Measurements from ENCODE around the gene ZBED6. TPM values are rescaled to one million over a fixed set of nuclear protein-coding genes. Genes with fewer than 3 reads are reported as not detected.

The ZBED6 gene
- total RNA-seq, 1 experiment from 2014 or later = 13.1 TPM

GRCh38 chr1:203842559-203842876 is 47.1 kb downstream of the ZBED6 start:
- no peaks in the 10 kb centered on the region for H3K23me2 ChIP-seq (ENCODE audit: insufficient read length, low read depth, low read length, poor library complexity, severe bottlenecking)
- H3K4me1 ChIP-seq (ENCODE audit: insufficient read depth, low read length) = no peaks in the 10 kb centered on the region
- H3K14ac ChIP-seq (ENCODE audit: insufficient read depth, low read length) = no peak overlapping the region
- H4K8ac ChIP-seq (replicated peaks; ENCODE audit: insufficient read length, low read depth, low read length) = no peak overlapping the region
- no peak overlapping the region for H3T11ph ChIP-seq (ENCODE audit: low read length)
- no peak overlapping the region for H3K27ac ChIP-seq (ENCODE audit: insufficient read length, low read depth, low read length)
- no peaks in the 10 kb centered on the region for H3K9me3 ChIP-seq (ENCODE audit: control insufficient read depth, low read depth, low read length)
- no peak for DNase-seq
- TF ChIP-seq CTCF (conservative IDR thresholded peaks at IDR 0.05) = no peak
- H4K5ac ChIP-seq (ENCODE audit: insufficient read length, low read depth, low read length) = no peak overlapping the region
- peaks cover 4 to 8% of the 10 kb centered on the region in 2 experiments for H3K4me1 Mint-ChIP-seq
- no peak overlapping the region for H4K91ac ChIP-seq (ENCODE audit: insufficient read length, low read depth, low read length)
- H2AFZ ChIP-seq (ENCODE audit: low read length) = no peak overlapping the region
- H3K4ac ChIP-seq (ENCODE audit: low read depth, low read length) = no peak overlapping the region
- no peak overlapping the region for H2BK15ac ChIP-seq (ENCODE audit: low read depth, low read length)
- no peak overlapping the region for H3K4me2 ChIP-seq (ENCODE audit: insufficient read depth, insufficient read length, low read length)
- H2BK12ac ChIP-seq (ENCODE audit: insufficient read length, low read depth, low read length) = no peak overlapping the region
- no peak overlapping the region for H2BK20ac ChIP-seq (ENCODE audit: low read depth, low read length, poor library complexity, severe bottlenecking)
- peaks cover 61 to 92% (median 86%) of the 10 kb centered on the region in 3 experiments for H3K36me3 Mint-ChIP-seq (ENCODE audit: insufficient read depth in 1 of 3, low read depth in 3 of 3)
- no peaks in the 10 kb centered on the region for H3K79me1 ChIP-seq (ENCODE audit: insufficient read depth, low read depth, low read length, poor library complexity, severe bottlenecking)
- peaks cover 21% of the 10 kb centered on the region in 2 experiments for H3K9me3 Mint-ChIP-seq
- H4K20me1 ChIP-seq (ENCODE audit: control insufficient read depth, insufficient read depth, insufficient read length) = no peaks in the 10 kb centered on the region
- H3K9ac ChIP-seq (ENCODE audit: extremely low read depth, insufficient read length, low read length) = no peak overlapping the region
- H3K27ac Mint-ChIP-seq = no peak overlapping the region
- H3K79me2 ChIP-seq (ENCODE audit: insufficient read depth, low read length) = no peaks in the 10 kb centered on the region
- no peak overlapping the region for H3K23ac ChIP-seq (ENCODE audit: insufficient read length, low read depth, low read length)
- no peak overlapping the region for H3K18ac ChIP-seq (ENCODE audit: insufficient read length, low read depth, low read length)
- H3K27me3 Mint-ChIP-seq (ENCODE audit: low read depth) = no peaks in the 10 kb centered on the region
- H2AK5ac ChIP-seq (ENCODE audit: insufficient read length, low read length) = no peak overlapping the region
- no peak overlapping the region for H3K4me3 Mint-ChIP-seq
- H2BK120ac ChIP-seq (ENCODE audit: low read depth, low read length, poor library complexity, severe bottlenecking) = no peak overlapping the region
- no CpG with 5 or more reads among the region's 2 CpGs for WGBS (ENCODE audit: extremely low coverage, insufficient read length, low lambda C conversion rate)
- no peak overlapping the region for H3K56ac ChIP-seq (ENCODE audit: insufficient read length, low read depth, low read length)
- no peak overlapping the region for H2BK5ac ChIP-seq (ENCODE audit: insufficient read length, low read length)
- no peaks in the 10 kb centered on the region for H3K27me3 ChIP-seq (ENCODE audit: insufficient read depth, low read length)

All from H9 (cell line).